ENCODE results near the gene CKM.

GRCh38 chr19:45364696-45365095, 42.0 kb upstream of the CKM start:
- no peak for TF ChIP-seq CTCF (IDR thresholded peaks at IDR 0.05)
- no peak for TF ChIP-seq POLR2AphosphoS5 (IDR thresholded peaks at IDR 0.05)
- no peak for TF ChIP-seq POLR2A (IDR thresholded peaks at IDR 0.05)
- TF ChIP-seq EP300 (IDR thresholded peaks at IDR 0.05) = no peak

Data from sigmoid colon (tissue), 4 donors.